ENCODE data around the gene DLEC1.
"Not testable (repeated sequence)": the region's sequence is repeated elsewhere in the genome, so short reads cannot be mapped to it uniquely, and the experiment has no call there.

The DLEC1 gene

DNA sequence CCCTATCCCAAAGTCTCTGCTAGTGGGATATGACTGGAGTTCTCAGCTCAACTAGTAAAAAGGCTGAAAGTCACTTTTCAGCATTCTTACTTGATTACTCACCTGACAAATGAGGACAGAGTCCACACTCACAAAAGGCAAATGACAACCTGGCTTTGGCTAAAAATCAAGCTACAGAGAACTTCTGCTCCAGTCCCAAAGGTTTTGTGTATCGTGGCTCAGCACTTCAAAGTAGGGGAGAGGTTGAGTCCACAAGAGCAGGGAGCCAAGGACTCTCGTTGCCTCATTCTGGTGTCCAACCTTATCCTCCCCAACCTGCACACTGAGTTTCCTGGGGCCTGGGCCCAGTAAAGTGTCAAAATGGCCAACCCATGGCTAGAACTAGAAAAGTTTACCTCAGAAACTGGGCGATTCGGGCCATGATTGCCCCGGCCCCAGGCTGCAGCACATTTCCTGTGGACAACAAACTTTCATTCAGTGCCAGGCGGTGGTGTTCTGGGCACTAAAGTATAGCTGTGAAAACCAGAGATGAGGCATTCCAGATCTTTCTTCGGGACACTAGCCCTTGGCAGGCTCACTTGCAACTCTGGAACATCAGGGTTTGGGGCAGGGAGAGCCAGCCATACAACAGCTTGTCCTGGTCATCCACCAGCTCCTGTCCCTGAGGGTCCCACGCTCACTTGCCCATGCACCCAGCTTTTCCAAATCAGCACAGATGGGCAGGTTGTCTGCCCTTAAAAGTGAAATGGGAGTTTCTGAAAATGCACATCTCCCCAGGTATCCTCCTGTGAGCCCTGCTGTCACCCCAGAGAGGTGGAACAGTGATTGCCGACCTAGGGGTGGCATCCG is 94.8 kb downstream of the DLEC1 start:
- DNase-seq (ENCODE audit: low read depth): no peak
- TF ChIP-seq, protein P1, sequence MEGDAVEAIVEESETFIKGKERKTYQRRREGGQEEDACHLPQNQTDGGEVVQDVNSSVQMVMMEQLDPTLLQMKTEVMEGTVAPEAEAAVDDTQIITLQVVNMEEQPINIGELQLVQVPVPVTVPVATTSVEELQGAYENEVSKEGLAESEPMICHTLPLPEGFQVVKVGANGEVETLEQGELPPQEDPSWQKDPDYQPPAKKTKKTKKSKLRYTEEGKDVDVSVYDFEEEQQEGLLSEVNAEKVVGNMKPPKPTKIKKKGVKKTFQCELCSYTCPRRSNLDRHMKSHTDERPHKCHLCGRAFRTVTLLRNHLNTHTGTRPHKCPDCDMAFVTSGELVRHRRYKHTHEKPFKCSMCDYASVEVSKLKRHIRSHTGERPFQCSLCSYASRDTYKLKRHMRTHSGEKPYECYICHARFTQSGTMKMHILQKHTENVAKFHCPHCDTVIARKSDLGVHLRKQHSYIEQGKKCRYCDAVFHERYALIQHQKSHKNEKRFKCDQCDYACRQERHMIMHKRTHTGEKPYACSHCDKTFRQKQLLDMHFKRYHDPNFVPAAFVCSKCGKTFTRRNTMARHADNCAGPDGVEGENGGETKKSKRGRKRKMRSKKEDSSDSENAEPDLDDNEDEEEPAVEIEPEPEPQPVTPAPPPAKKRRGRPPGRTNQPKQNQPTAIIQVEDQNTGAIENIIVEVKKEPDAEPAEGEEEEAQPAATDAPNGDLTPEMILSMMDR (IDR thresholded peaks at IDR 0.05; ENCODE audit: insufficient read depth, low read depth, low read length, missing control alignments): no peak
- H3K4me3 ChIP-seq (ENCODE audit: low read depth, low read length): no peak overlapping the region

DNA sequence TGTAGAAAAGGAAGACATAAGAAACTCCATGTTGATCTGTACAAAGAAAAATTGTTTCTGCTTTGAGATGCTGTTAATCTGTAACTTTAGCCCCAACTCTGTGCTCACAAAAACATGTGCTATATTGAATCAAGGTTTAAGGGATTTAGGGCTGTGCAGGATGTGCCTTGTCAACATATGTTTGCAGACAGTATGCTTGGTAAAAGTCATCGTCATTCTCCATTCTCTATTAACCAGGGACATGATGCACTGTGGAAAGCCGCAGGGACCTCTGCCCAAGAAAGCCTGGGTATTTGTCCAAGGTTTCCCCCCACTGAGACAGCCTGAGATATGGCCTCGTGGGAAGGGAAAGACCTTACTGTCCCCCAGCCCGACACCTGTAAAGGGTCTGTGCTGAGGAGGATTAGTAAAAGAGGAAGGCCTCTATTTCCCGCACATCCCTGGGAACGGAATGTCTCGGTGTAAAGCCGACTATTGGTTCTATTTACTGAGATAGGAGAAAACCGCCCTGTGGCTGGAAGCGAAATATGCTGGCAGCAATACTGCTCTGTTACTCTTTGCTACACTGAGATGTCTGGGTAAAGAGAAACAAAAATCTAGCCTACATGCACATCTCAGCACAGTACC is 95.6 kb downstream of the DLEC1 start:
- not testable (repeated sequence) for H3K4me3 ChIP-seq (ENCODE audit: low read depth, low read length)

DNA sequence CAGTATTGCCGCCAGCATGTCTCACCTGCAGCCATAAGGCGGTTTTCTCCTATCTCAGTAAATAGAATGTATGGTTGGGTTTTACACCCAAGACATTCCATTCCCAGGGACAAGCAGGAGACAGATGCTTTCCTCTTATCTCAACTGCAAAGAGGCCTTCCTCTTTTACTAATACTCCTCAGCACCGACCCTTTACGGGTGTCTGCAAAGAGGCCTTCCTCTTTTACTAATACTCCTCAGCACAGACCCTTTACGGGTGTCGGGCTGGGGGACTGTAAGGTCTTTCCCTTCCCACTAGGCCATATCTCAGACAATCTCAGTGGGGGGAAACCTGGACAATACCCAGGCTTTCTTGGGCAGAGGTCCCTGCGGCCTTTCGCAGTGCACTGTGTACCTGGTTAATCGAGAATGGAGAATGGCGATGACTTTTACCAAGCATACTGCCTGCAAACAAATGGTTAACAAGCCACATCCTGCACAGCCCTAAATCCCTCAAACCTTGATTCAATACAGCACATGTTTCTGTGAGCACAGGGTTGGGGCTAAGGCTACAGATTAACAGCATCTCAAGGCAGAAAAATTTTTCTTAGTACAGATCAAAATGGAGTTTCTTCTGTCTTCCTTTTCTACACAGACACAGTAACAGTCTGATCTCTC is 96.7 kb downstream of the DLEC1 start:
- H3K4me3 ChIP-seq (ENCODE audit: low read depth, low read length): peak overlapping the region; percentile 89
- not testable (repeated sequence) for DNase-seq (ENCODE audit: low read depth)

More for the DNA sequence above, 95.6 kb downstream of the DLEC1 start:
- not testable (repeated sequence) for DNase-seq (ENCODE audit: low read depth)

DNA sequence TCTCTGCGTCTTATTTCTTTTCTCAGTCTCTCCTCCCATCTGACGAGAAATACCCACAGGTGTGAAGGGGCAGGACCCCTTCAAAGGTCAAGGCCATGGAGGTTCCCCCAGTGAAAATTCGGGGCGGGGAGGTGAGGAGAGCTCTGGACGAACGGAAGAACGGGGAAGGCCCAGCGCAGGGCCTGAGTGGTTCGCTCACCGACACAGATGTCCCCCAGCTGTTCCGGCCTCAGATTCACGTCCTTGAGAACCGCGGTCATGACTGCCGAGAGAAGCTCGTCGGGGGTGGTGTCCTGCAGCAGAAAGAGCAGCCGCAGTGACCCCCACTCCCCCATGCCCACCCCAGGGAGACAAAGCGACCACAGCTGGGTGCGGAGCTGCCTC is 97.4 kb downstream of the DLEC1 start:
- DNase-seq (ENCODE audit: low read depth): peak; percentile 65
- TF ChIP-seq, protein P1 (IDR thresholded peaks at IDR 0.05; ENCODE audit: insufficient read depth, low read depth, low read length, missing control alignments): no peak
- peak overlapping the region; percentile 89 for H3K4me3 ChIP-seq (ENCODE audit: low read depth, low read length)

DNA sequence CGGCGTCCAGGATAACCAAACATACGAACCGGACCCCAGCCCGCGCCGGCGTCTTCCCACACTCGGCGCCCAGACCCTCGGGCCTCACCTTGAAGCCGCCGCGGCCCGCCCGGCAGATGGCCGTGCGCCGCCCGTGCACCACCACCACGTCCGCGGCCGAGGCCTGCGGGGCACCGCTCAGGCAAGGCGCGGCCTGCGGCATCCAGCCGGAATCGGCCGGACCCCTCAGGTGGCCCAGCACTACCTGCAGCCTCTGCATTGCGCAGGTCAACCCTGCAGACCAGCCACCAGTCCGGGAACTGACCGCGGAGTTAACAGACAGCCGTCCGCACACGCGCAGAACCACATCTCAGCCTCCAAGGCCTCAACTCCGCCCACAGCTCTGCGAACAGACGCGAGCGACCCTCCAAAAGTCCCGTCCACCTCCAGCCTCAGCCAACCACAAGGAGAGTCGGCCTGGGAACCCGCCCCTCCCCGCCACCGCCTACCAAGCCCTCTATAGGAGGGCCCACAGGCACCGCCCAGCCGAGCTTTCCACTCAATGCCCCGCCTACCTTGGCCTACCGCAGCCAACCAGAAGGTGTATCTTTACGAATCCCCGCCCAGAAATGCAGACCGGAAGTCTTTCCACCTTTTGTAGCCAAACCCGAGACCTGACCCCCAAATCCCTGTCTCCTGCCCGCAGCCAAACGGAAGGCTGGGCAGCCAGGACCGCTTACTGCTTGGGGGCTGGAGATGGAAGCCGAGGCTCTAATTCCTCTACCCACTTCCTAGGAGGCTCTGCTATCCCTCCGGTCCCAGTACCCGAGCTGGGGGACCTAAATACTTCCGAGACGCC is 98.0 kb downstream of the DLEC1 start, which contains the start of gene ACAA1:
Gene ACAA1, minus strand, starts transcription at position 351 of the 838 bp plus-strand sequence. Its CDS starts 92 bp downstream, at position 259.
- TF ChIP-seq, protein P1 (IDR thresholded peaks at IDR 0.05; ENCODE audit: insufficient read depth, low read depth, low read length, missing control alignments): no peak
- DNase-seq (ENCODE audit: low read depth): peak; percentile 99
- H3K4me3 ChIP-seq (ENCODE audit: low read depth, low read length): peak within 1 kb of the TSS; percentile 92

DNA sequence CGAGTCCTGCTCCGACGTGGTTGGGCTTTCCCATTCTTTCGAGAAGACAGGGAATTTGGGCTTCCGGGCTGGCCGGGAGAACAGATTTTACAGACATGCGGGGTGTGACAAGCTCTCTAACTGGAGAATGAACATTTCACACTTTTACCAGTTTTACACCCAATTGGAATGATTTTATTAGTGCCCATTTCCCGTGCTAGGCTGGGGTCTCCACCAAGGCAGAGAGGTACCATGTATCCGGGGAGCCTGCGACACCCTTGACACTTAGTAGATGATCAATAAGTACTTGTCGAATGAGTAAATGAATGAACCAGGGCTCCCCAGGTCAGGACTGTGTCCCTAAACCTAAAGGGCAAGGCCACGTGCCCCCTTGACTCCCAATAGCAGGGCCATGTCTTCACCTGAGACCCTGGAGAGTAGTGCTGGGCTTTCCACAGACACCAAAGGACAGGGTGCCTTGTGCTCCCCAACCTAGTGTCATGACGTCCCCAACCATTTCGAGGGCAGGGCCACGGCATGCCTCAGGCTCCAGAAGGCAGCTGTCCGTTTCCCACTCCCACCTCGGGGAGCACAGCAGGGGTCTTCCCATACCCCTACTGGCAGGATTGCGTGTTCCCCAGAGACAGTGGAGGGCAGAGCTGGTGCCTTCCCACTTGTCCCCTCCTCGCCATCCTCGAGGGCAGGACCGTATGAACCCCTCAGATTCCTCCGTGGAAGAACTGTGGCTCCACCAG is 98.8 kb downstream of the DLEC1 start:
- DNase-seq (ENCODE audit: low read depth): peak; percentile 63
- H3K4me3 ChIP-seq (ENCODE audit: low read depth, low read length): peak overlapping the region; percentile 92
- TF ChIP-seq, protein P1 (IDR thresholded peaks at IDR 0.05; ENCODE audit: insufficient read depth, low read depth, low read length, missing control alignments): no peak
